A549 (cell line): ENCODE data around the gene IL4R. TPM values are rescaled to one million over a fixed set of nuclear protein-coding genes. Genes with fewer than 3 reads are reported as not detected.

ENCODE experiments used
- ATAC-seq, 2 experiments: fragments of 200-7000 bp in 1 of 2; fragments of >200 bp in 1 of 2; cut with Nextera tagmentation in 1 of 2; cut with Tn5 transposase in 1 of 2; 3 replicates each; pipeline versions ENCODE4 v1.8.0 to v1.9.1; 2018 to 2020; ENCODE audit warnings: mild to moderate bottlenecking in 1 of 2, moderate library complexity in 1 of 2
- CTCF ChIA-PET: fragments of 300-600 bp; sonication (Branson Sonifier 250); formaldehyde crosslinking; extraction: SDS; loops from one replicate; lab custom pipeline; 2021; ENCODE audit warnings: antibody characterized with exemption, inconsistent platforms; lab: Yijun Ruan, JAX
- POLR2A ChIA-PET: fragments of 350-600 bp; formaldehyde crosslinking; extraction: SDS; loops from one replicate; lab custom pipeline; 2021; ENCODE audit warnings: antibody characterized with exemption, inconsistent platforms; lab: Yijun Ruan, JAX
- DNase-seq, 2 experiments: peaks; one replicate each; pipeline versions ENCODE4 v3.0.0 to v3.0.0-alpha.2; 2011 to 2016; ENCODE audit warnings: low read depth in 1 of 2, low spot score in 1 of 2
- FAIRE-seq: peaks from 2 replicates; lab custom pipeline; 2011; peaks lifted over from hg19 to GRCh38; lab: Jason Lieb, UNC
- H3K27ac ChIP-seq, 2 experiments: fragments of >200 bp; sonication (Bioruptor Twin); formaldehyde crosslinking; 3 replicates each; pipeline ENCODE4 v1.5.1; 2016 to 2017
- H3K4me1 ChIP-seq: fragments of >200 bp; sonication (Bioruptor Twin); formaldehyde crosslinking; 3 replicates; pipeline ENCODE4 v1.6.1; 2016
- H3K4me2 ChIP-seq: fragments of >200 bp; sonication (Bioruptor Twin); formaldehyde crosslinking; 3 replicates; pipeline ENCODE4 v1.6.1; 2016
- H3K4me3 ChIP-seq: fragments of >200 bp; sonication (Bioruptor Twin); formaldehyde crosslinking; 3 replicates; pipeline ENCODE4 v1.5.1; 2016
- H3K9me3 ChIP-seq: fragments of >200 bp; sonication (Bioruptor Twin); formaldehyde crosslinking; 3 replicates; pipeline ENCODE4 v1.6.1; 2016
- CBX2 ChIP-seq: fragments of 200-600 bp; sonication (generic); IDR thresholded peaks from 2 replicates; pipeline ENCODE4 v1.6.1; 2016; ENCODE audit warnings: low read depth, mild to moderate bottlenecking, borderline replicate concordance
- CBX8 ChIP-seq: fragments of 200-600 bp; sonication (generic); IDR thresholded peaks from 2 replicates; pipeline ENCODE4 v1.6.1; 2016
- FOSB ChIP-seq: fragments of 250-450 bp; sonication (Bioruptor Pico); IDR thresholded peaks from 2 replicates; pipeline ENCODE4 v1.5.0; 2020; ENCODE audit warnings: mild to moderate bottlenecking, moderate library complexity
- HEYL ChIP-seq: fragments of 250-450 bp; sonication (Bioruptor Pico); IDR thresholded peaks from 2 replicates; pipeline ENCODE4 v1.8.0; 2021; ENCODE audit warnings: mild to moderate bottlenecking, moderate library complexity
- KDM1A ChIP-seq: fragments of 200-600 bp; sonication (generic); IDR thresholded peaks from 2 replicates; pipeline ENCODE4 v1.6.1; 2016; ENCODE audit warnings: low read depth, mild to moderate bottlenecking
- KDM5A ChIP-seq: fragments of 200-600 bp; sonication (generic); IDR thresholded peaks from 2 replicates; pipeline ENCODE4 v1.6.1; 2016; ENCODE audit warnings: antibody characterized with exemption, mild to moderate bottlenecking
- RAD21 ChIP-seq, 2 experiments: fragments of >200 bp in 1 of 2; sonication (Bioruptor Twin) in 1 of 2; formaldehyde crosslinking in 1 of 2; IDR thresholded peaks in 1 of 2; conservative IDR thresholded peaks in 1 of 2; 2 replicates in 1 of 2; 3 replicates in 1 of 2; pipeline ENCODE4 v1.6.1; 2012 to 2018; ENCODE audit warnings: inconsistent platforms in 1 of 2
- TP53 ChIP-seq: fragments of 250-450 bp; sonication (Bioruptor Pico); IDR thresholded peaks from 2 replicates; pipeline ENCODE4 v1.5.0; 2021; ENCODE audit warnings: mild to moderate bottlenecking, moderate library complexity
- ZFP36 ChIP-seq: fragments of 450-650 bp; IDR thresholded peaks from 2 replicates; pipeline ENCODE4 v1.6.1; 2014; ENCODE audit warnings: borderline replicate concordance; ENCODE audit not compliant: partially characterized antibody
- WGBS: methylation state at CpG from one replicate; pipeline ENCODE4 v1.1.6; 2017; ENCODE audit errors: missing lambda C conversion rate; 5-methylcytosine and 5-hydroxymethylcytosine counted together
- polyA plus RNA-seq, 4 experiments: library from polyadenylated mRNA; depleted of rRNA in 3 of 4; stranded (reverse); fragments of >200 nt; fragmentation: RNase III in 1 of 4; extraction: RNeasy Plus Mini Kit Qiagen cat#74134 plus additional on column Dnase treatment in 1 of 4; gene quantifications; 2 replicates in 3 of 4; 3 replicates in 1 of 4; pipeline ENCODE4 v1.2.3, GENCODE V29; 2011 to 2017
- TF ChIP-seq, protein P1 (sequence below): fragments of 450-650 bp; IDR thresholded peaks from 2 replicates; pipeline ENCODE4 v1.6.1; 2014; ENCODE audit warnings: antibody characterized with exemption
- TF ChIP-seq, protein P2 (sequence below): fragments of 150-350 bp; IDR thresholded peaks from 2 replicates; pipeline ENCODE4 v1.6.1; 2014; ENCODE audit warnings: low read depth, mild to moderate bottlenecking, low read length
- TF ChIP-seq, protein P3 (sequence below): IDR thresholded peaks from 2 replicates; pipeline ENCODE4 v1.6.1; 2012

The IL4R gene
- polyA plus RNA-seq, 2 of the 4 experiments (the other 2 are of a cell fraction) = 14.4 to 19.3 TPM

DNA sequence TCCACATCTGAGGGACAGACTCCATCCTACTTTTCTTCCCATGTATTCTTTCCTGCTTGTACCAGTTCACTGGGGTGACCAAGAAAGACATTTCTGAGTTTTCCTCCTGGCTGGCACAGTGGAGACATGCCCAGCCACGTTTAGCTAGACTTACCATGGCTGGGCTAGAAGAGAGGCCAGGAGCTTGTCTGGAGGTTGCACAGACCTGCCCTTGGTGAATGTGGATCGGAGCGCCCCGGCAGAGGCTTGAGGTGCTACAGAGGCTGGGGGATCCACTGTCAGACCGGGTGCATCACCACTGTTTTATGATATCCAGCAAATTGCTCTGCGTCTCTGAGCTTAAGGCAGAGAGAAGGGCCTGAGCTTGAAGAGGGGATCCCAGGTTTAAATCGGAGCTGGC is 3.5 kb downstream of the IL4R start (continued):
- TF ChIP-seq, protein P1, sequence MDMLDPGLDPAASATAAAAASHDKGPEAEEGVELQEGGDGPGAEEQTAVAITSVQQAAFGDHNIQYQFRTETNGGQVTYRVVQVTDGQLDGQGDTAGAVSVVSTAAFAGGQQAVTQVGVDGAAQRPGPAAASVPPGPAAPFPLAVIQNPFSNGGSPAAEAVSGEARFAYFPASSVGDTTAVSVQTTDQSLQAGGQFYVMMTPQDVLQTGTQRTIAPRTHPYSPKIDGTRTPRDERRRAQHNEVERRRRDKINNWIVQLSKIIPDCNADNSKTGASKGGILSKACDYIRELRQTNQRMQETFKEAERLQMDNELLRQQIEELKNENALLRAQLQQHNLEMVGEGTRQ = no peak
- TF ChIP-seq, all 56 proteins: peak for 0

DNA sequence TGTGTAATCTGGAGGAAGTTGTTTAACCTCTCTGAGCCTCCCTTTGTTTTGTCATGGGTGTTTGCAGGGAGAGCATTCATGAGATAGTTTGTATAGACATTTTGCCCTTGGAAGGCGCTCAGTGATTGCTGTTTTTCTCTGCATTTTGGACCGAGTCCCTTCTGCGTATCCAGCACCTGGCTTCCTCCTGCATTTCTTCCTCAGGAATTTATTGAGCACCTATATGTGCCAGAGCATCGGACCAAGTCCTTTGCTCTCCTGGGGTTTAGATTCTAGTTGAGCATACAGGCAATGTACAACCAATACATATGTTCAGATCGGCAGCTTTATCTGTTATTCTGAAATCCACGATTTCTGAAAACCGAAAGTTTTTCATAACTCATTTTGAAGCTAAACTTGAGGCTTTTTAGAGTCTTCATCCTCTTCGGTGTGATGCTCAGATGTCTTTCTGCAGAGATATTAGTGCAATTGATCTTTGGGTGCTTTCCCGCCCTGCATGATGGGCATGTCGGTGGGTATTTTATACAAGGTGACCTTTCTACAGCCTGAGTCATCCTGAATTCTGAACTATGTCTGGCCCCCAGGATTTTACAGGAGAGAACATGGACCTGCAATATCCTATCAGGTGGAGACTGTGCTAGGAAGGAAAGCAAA is 4.1 kb downstream of the IL4R start:
- Histone ChIP-seq H3K4me1 (peaks cover 42% of the 10 kb centered on the region), H3K9me3 (no peaks in the 10 kb centered on the region), H3K4me2 (no peak overlapping the region), H3K27ac (peak overlapping the region in 1 of 2 experiments; percentile 70; a peak in 2 of 6 replicates), H3K4me3 (no peak overlapping the region)
- ChIA-PET POLR2A (no interaction called here), CTCF (interaction anchor here (1.2 to 3.8 kb wide), 4 partner anchors 38 to 83 kb away, joined by 3 to 14 read pairs (median 12); no protein-coding TSS in a partner anchor)
- DNase-seq = no peak
- no peak for ATAC-seq
- TF ChIP-seq KDM1A = peak; percentile 70; the same call in 1 of the 2 replicates
- TF ChIP-seq FOSB (CRISPR knock-in tag) = no peak
- no peak for FAIRE-seq
- 94% methylated on average over 10 of the region's 10 CpGs for WGBS

DNA sequence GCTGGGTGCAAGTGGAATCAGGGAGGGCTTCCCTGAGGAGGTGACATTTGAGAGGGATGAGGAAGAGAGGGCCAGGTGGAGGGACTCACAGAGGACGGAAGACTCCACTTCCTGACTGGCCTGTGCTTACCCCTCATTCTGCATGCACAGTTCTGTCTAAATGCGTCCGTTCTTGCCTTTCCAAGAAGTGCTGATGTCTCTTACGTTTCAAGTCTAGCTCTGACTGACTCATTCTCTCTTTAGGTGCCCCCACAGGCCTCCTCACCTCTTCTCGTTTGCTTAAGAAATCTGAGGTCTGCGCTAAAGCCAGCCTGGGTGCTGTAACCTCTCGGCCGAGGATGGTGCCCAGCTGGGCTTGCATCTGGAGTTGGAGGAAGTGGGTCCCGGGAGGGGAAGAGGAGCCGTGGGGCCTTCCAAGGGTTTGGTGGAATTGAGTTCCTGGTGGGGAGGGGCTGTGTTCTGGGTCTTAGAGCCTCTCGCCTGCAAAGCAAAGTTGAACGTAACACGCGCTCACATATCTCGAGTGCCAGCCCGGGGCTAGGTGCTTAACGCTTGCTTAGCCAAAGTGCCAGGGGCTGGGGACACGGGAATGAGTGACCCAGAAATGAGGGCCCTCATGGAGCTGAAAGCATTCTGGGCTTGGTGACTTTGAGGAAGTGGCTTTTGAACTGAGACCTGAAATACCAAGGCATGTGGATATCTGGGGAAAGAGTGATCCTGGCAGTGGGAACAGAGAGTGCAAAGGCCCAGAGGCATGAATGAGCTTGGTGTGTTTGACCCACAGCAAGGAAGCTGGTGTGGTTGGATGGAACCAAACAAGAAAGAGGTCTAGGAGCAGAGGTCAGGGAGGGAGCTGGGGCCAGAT is 4.8 kb downstream of the IL4R start:
- DNase-seq (no peak), FAIRE-seq (no peak), ATAC-seq (no peak)
- peak overlapping the region in 1 of 2 experiments; percentile 46; a peak in 2 of 6 replicates for H3K27ac ChIP-seq
- 91% methylated on average over 18 of the region's 18 CpGs for WGBS
- TF ChIP-seq TP53 (no peak), RAD21 (conservative IDR thresholded peaks at IDR 0.05 in 1 of 2, IDR thresholded peaks at IDR 0.05 in 1 of 2) (no peak), HEYL (no peak), ZFP36 (peak; percentile 92)
- no peak overlapping the region for H3K4me2 ChIP-seq
- H3K4me1 ChIP-seq = peaks cover 44% of the 10 kb centered on the region
- POLR2A ChIA-PET = no interaction called here
- no peak overlapping the region for H3K4me3 ChIP-seq
- CTCF ChIA-PET = interaction anchor here (0.9 to 3.8 kb wide), 9 partner anchors 11 to 84 kb away, joined by 3 to 14 read pairs (median 4); no protein-coding TSS in a partner anchor
- H3K9me3 ChIP-seq = no peaks in the 10 kb centered on the region

DNA sequence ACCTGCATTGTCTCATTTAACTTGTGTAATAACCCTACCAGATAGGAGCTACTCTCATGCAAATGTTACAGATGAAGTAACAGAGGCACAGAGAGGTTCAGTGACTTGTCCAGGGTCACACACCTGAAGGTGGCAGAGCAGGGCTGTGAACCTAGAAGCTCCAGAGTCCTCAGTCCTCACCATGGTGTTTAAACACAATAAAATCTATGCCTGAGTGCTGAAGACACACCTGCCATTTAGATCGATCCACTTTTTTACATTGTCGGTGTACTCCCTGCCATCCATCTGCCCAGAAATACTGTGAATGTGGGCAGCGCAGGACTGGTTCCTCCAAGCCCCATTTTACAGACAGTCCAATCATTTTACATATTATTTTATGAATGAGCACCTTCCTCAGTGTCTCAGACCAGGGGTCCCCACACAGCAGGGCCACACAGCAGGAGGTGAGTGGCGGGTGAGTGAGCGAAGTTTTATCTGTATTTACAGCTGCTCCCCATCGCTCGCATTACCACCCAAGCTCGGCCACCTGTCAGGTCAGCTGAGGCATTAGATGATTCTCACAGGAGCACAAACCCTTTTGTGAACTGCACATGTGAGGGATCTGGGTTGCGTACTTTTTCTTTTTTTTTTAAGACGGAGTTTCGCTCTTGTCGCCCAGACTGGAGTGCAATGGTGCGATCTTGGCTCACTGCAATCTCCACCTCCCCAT is 5.6 kb downstream of the IL4R start:
- 92% methylated on average over 13 of the region's 13 CpGs for WGBS
- Histone ChIP-seq H3K4me3 (no peak overlapping the region), H3K9me3 (no peaks in the 10 kb centered on the region), H3K27ac (peak overlapping the region in 1 of 2 experiments; percentile 13; a peak in 1 of 6 replicates), H3K4me2 (no peak overlapping the region)
- ATAC-seq (no peak), FAIRE-seq (no peak)
- ChIA-PET POLR2A (no interaction called here), CTCF (interaction anchor here (0.9 to 3.8 kb wide), 8 partner anchors 10 to 85 kb away, joined by 3 to 12 read pairs (median 4); no protein-coding TSS in a partner anchor)
- TF ChIP-seq ZFP36 (no peak), CBX2 (no peak), CBX8 (no peak), RAD21 (conservative IDR thresholded peaks at IDR 0.05 in 1 of 2, IDR thresholded peaks at IDR 0.05 in 1 of 2) (no peak), KDM5A (no peak)
- TF ChIP-seq, protein P2, sequence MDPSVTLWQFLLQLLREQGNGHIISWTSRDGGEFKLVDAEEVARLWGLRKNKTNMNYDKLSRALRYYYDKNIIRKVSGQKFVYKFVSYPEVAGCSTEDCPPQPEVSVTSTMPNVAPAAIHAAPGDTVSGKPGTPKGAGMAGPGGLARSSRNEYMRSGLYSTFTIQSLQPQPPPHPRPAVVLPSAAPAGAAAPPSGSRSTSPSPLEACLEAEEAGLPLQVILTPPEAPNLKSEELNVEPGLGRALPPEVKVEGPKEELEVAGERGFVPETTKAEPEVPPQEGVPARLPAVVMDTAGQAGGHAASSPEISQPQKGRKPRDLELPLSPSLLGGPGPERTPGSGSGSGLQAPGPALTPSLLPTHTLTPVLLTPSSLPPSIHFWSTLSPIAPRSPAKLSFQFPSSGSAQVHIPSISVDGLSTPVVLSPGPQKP = no peak
- TF ChIP-seq, protein P3, sequence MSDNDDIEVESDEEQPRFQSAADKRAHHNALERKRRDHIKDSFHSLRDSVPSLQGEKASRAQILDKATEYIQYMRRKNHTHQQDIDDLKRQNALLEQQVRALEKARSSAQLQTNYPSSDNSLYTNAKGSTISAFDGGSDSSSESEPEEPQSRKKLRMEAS = no peak
- TF ChIP-seq, all 56 proteins: peak for 0
- no peak for DNase-seq
- H3K4me1 ChIP-seq = peaks cover 44% of the 10 kb centered on the region
